HCEC 1CT (cell line): ENCODE results near the gene CABP7.

ENCODE experiments used
- DNase-seq: peaks from one replicate; pipeline ENCODE4 v3.0.0-alpha.2; 2017

Gene CABP7

DNA sequence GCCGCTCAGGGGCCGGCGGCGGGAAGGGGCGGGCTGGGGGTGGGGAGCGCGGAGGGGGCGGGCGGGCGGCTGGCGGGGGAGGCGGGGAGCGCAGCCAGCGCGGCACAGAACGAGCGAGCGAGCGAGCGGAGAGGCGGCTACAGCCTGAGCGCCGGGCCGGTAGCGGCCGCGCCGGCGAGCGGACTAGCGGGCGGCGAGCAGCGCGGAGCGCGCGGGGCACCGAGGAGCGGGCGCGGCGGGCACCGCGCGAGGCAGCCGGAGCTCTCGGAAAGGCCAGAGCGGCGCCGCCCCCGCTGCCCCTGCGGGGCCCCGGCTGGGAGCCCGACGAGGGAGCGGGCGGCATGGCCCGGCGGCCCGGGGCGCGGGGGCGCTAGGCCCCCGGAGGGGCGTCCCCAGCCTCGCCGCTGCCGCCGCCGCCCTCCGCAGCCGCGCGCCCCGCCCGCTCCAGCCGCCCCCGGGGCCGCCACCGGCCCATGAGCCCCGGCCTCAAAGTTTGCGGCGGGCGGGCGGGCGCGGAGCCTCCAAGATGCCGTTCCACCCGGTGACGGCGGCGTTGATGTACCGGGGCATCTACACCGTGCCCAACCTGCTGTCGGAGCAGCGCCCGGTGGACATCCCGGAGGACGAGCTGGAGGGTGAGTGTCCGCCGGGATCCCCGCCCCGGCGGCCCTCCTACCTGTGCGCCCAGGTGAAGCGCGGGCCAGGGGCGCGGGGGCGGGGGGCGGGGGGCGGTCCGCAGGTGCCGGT lies at the start of gene CABP7:
CABP7 (plus strand) TSS at position 105 of the 747 bp plus-strand sequence; CDS start at position 527, 422 bp downstream.
- no peak for DNase-seq

DNA sequence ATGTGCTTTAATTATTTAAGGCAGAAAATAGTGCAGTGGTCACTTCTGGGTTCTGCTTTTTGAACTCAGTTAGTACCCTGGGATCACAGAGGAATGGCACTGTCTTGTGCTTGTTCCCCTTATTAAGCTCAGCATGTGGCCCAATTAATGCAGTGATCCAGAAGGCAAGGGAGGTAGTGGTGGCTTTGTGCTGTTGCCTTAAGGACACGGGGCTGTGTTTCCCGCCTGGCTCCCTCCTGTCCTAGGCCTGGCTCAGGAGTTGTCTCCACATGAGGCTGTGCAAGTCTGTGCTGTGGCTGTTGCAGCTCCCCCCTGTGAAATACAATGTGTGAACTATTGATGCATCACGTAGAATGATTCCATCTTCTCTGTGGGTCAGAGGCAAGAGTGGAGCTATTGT lies 49.2 kb upstream of the CABP7 start:
- no peak for DNase-seq

DNA sequence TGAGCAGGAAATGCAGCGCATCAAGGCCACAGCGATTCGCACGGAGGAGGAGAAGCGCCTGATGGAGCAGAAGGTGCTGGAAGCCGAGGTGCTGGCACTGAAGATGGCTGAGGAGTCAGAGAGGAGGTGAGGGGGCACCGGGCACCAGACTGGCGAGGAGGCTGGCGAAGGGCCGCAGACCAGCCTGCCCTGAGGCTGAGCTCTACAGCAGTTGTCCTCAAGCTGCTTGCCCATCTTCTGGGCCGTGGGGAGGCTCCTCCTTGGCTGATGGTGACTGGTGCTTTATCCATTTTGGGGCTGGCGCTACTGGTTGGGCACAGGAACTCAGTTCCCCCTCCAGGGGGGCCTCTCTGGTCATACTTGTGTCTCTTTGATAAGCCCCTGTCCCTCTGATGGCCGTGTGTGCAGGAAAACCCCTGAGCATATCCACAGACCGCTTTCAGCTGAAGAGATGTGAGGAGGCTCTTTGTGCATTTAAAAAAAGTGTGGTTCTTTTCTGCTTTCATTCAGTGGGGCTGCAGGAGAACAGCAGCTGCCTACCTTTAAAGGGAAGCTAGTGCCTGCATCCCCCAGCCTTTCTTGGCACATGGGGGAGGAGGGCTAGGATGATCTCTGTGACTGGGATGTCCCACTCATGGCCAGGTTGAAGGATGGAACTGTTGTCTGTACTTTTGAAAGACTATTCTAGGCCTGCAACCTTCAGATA lies 46.3 kb upstream of the CABP7 start:
- DNase-seq = no peak

DNA sequence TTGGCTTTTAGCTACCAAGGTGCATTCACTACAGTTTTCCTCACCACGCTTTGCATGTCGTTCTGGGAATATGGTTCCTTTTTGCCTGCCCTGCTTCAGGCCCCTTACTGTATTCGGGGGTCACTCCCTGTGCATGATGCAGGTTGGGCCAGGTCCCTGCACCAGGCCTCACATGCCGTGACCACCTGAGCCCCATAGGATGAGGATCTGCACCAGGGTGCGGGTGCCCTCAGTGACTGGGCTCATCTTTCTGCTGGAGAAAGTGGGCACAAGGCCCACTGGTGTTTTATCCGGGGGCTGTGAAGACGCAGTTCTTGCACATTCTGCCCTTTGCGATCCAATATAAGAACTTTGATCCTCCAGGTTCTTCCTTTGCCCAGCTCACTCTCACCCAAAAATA lies 45.7 kb upstream of the CABP7 start:
- DNase-seq = no peak

DNA sequence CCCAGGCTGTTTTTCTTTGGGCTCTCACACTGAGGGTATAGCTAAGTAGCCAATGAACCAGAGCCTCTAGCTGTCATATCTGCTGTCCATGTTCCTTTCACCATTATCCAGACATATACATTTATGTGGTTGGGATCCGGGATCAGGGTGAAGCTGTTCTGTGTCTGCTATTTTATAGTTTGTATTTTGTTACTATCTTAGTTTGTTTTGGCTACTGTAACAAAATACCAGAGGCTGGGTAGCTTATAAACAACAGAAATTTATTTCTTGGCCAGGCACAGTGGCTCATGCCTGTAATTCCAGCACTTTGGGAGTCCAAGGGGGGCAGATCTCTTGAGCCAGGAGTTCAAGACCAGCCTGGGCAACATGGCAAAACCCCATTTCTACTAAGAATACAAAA lies 40.5 kb upstream of the CABP7 start:
- DNase-seq = no peak

DNA sequence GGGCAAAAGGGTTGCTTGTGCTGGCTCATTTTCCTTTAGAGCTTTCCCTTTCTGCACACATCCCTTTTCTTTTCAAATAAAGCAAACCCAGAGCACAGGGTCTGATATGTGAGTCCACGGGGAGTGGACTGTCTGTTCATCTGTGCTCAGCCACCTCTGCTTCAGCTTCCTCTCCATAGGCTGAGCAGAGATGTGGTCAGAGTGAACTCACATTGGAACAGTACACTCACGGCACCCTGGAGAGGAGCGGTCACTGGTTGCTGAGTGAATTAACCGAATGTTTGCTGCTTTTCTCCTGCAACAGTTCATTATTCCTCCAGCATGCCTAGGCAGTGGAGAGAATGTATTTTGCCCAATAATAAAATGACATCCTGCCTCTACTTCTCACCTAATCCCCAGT lies 36.3 kb upstream of the CABP7 start:
- no peak for DNase-seq

DNA sequence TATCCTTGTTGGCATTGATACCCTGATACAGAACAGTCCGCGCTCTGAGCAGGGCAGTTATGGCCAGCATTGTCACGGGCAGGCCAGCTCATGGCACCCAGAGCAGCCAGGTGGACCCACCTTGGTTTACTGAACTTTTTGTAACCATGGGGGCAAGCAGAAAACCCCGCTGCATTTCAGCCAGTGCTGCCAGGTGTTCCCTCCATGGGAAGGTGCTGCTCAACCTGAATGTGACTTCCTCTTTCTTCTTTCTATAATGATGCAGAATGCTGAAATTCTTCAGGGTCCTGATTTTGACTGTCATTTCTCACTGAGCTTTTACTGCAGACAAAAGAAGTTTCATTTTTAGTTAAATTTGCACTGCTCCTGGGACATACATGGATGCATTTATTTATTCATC lies 35.6 kb upstream of the CABP7 start:
- no peak for DNase-seq

DNA sequence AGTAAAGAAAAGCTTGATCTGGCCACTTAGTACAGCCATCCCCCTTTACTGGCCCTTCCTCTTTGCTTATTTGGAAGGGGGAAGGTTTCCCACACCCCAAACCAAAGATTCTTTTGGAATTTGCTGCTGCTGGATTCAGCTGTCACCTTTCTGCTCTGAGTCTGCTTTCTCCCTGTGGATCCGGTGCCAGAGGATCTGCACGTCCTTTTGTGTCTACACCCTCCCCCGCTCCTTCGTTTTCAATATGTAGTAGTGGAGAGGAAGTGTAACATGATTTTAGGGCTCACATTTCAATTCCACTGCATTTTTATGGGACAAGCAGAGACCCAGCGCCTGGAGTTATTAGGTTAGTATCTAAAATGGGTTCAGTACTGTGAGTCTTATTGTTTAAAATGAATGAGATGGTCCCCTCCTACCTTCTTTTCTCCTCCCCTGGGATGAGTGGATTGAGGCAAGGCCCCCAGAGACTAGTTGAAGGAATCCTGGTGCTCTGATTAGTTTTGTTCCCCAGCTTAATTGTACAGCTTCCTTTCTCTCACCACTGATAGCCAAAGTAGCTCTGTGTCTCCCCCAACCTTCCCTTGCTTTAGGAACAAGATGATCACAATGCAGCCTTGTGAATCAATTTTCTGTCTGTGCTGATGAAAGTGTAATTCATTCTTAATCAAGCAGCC lies 30.5 kb upstream of the CABP7 start:
- no peak for DNase-seq

DNA sequence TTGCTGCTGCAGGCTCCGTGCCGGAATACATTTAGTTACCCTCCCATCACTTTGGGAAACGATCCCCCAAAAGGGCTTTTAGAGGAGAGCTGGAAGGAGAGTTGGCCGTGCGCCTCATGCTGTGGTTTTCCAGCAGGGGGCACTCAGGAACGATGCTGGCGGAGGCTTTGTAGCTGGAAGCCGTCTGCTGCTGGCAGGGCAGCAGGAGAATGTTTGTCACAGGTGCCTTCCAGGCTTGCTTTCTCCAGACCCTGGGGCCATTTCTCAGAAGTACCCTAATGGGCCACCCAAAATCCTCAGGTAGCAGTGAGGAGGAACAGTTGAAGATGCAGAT lies 30.0 kb upstream of the CABP7 start:
- DNase-seq = peak; percentile 28

DNA sequence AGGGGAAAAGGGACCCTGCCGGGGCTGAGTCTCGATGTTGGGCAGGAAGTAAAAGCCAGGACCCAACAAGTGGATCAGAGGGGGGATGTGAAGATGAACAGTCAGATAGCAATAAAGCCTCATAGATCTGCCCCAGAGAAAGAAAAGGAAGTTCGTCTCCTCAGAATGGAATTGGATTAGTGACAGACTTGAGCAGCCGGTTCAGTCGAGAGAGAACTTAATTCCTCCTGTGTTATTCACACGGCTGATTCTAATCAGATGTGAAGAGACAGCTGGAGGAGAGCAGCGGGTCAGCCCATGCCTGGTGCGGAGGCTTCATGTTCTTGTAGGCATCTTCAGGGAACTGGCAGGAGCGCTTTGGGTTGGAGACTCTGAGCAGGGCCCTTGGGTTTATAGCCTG lies 29.3 kb upstream of the CABP7 start:
- DNase-seq = no peak

DNA sequence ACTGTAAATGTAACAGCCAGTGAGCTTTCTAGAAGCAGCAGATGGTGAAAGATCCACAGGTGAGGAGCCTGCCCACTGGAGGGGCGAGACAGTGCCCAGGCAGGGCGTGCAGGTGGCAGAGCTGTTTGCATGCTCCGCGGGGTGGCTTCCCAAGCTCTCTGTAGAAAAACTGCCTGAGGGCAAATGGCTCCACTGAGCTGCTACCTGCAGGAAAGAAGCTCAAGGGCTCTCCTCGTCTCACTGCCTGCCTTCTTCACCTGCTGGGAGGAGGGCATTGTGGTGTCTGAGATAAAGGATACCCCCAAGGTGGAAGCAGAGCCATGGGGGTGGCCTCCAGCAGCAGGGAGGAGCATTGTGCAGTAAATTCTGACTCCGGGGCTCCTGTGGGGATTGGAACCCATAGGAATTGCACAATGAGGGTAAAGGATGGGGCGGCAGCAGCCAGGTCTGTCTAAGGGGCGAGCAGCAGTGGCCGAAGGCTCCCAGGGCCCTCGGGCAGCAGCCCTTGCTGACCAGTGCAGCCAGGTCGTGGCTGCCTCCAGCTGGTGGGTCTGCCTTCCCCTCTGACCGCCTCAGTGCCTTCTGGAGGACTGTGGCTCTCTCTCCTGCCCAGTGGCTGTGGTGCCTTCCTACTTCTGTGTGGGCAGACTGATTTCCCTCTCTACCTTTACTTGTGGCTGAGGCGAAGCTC lies 28.0 kb upstream of the CABP7 start:
- DNase-seq = no peak

DNA sequence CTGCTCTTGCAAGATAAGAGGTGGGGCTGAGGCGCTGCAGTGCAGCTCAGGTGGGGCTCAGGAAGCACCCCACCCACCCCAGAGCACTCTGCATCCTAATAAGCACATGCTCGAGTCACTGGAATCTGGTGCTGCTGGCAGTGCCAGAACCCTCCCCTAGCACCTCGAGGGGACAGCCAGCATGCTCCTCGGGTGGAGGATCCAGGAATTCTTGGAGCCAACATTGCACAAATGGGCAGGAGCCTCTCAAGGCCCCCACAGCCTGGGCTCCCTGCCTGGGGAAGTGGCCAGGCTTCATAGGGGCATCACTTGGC lies 27.5 kb upstream of the CABP7 start:
- no peak for DNase-seq

DNA sequence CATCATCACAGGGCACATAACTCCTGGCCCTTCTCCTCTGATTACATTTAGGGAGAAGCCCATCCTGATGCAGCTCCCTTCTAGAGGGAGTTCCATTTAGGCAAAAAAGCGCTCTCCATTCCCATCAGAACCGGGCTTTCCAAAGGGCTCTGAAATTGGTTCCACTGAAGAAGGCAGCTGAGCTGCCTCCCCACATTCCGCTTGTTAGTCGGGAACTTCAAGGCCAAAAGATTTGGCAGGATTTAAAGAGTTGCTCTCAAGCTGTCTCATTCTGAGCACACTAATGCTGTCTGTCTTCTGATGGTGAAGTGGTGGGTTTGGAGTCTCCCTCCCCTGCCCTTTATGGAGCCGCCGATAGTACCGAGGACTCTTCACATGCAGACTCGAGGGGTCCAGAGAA lies 26.6 kb upstream of the CABP7 start:
- no peak for DNase-seq

DNA sequence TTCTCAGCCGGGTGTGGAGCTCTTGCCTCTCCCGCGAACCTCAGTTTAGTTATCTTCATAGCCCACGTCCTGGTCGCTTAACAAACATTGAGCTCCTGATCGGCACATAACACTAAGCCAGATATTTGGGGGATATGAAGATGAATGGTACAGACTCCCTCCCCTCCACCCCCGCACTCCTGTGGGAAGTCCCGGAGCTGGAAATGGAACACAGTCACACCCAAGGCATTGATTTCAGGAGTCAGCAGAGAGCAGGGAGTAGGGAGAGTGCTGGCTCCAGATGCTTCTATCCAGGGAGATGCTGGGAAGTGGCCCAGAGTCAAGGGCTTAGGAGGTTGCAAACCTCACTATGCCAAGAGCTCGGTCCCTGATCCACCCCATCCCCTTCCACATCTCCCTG lies 26.1 kb upstream of the CABP7 start:
- no peak for DNase-seq

DNA sequence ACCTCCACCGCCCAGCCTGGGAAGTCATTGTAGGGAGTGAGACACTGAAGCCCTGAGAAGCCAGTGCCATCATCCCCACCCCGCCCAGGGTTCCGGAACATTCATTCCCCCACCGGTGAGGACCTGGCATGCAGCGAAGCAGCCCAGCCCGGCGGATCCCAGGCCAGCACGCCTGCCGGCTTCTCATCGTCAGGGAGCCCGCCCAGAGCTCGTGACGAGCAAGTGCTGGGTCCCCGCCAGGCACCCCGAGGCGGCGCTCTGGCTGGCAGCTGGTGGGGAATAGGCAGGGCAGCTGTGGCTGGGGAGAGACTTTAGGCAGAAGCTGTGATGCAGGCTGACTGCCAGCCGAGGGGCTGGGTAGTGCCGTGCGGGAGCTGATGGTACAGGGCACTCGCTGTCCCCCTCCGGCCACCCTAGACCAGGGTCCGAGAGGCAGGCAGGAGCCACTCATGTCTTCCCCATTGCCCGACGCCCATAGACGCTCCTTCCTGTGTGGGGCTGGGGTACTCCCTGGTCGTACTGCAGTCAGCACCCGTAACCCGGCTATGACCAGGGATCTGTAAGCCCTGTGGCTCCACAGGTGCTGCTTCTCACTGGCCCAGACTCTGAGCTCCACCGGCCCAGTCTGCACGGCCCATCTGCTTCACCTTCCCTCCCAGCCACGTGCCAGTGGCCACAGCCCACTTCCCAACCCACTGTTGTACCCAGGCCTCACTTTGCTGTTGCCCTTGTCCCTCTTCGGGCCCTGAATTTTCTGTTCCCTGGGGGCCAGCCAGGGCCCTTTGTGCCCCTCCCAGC lies 24.5 kb upstream of the CABP7 start:
- no peak for DNase-seq

DNA sequence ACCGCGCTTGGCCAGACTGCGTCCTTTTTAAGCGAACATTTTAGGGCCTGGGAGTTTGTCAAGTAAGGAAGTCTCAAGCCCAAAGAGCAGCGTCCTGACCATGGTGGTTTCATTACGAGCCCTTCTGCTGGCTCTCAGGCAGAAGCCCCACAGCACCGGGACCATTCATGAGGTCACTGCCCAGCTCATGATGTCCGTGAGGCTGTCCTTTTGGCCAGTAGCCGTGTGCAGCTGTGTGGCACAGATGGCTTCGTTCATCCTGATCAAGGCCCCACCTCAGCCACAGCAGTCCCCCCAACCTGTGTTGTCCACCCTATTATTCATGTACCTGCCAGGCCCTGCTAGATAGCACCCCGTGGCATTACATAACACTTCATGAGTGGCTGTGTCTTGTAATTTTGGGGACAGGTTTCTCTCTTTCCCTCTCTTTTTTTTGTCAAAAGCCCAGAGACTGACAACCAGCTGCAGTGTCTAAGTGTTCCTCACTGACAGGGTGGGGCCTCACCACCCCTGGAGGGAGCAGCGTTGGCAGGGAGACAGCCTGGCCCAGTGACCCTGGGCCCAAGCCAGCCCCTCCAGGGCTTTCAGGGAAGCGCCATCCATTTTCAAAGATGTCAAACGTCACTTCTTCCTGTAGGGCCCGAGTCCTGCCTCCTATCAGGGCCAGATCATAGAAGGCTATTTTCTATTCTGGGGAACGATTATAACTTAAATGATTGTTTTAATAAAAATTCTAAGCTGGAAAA lies 21.8 kb upstream of the CABP7 start:
- DNase-seq = no peak

DNA sequence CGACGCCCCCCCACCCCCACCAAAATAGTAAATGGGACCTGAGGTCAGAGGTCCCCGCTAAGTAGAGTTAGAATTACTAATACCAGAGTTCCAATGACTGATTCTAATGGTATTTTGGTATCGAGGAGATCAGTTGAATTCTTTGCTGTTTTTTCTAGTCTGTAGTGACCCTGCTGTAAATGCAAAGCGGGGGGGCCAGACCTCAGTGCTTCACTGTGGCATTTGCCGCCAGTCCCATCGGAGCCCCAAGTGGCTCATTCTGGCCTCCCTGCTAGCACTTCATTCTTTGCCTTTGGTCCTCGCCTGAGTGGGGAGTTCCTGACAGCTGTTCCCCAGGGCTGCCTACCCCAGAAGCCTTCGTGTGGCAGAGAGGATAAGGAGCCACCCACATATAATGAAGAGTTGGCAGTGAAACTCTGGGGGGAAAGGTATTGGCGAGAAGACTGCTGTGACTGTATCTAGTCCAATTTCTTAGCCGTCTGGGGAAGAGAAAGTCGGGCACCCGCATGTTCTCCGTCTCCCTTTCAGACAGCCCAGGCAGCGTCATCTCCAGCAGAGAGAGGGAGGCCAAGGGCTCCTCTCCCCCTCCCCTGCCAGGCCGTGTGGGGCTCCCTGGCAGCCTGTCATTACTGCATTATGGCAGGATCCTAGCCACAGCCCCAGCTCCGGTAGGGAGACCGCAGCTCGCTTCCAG lies 19.4 kb upstream of the CABP7 start:
- DNase-seq = no peak

DNA sequence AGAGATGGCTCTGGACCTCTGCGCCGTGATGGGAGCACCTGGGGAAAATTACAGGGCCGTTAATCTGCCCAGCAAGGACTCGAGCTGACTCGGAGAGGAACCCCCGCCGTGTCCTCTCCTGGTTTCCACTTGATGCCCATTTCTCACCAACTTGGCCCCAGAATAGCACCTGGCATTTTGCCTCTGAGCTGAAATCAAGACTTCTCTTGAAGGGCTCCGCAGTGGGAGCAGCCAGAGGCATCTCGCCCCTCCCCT lies 19.0 kb upstream of the CABP7 start:
- DNase-seq = no peak

DNA sequence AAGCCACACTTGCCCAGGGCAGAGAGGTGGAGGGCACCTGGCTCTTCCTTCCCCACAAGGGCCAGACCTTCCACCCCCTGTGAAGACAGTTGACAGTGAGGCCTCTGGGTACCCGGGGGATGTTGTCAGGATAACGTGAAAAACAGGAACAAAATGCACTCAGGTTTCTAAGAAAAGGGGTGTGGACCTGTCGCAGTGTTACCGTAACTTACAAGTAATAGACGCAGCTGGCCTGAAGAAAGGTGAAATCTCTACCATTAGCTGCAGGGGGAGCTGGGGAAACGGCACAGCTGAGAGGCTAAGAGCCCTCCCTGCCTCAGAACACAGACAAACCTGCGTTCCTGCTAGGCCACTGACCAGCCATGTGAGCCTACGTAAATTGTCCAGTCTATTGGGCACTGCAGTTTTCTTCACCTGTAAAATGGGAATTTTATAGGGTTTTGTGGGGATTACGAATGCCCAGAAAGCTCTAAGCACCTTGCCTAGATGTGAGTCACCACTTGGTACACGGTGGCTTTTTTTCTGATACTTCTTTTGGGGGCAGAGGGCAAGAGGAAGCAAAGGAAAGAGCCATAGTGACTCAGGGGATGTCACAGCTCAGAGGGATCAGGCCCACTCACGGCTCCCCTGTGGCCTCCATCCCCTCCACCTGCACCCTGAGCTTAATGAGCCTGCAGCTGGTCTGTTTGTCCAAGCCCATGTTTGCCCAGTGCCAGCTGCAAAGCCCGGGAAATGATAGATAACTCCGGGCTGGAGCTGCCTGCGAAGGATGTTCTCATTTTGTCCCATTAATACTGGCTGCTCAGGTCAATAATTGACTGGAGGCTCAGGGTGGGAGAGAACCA lies 18.4 kb upstream of the CABP7 start:
- DNase-seq = peak; percentile 27

DNA sequence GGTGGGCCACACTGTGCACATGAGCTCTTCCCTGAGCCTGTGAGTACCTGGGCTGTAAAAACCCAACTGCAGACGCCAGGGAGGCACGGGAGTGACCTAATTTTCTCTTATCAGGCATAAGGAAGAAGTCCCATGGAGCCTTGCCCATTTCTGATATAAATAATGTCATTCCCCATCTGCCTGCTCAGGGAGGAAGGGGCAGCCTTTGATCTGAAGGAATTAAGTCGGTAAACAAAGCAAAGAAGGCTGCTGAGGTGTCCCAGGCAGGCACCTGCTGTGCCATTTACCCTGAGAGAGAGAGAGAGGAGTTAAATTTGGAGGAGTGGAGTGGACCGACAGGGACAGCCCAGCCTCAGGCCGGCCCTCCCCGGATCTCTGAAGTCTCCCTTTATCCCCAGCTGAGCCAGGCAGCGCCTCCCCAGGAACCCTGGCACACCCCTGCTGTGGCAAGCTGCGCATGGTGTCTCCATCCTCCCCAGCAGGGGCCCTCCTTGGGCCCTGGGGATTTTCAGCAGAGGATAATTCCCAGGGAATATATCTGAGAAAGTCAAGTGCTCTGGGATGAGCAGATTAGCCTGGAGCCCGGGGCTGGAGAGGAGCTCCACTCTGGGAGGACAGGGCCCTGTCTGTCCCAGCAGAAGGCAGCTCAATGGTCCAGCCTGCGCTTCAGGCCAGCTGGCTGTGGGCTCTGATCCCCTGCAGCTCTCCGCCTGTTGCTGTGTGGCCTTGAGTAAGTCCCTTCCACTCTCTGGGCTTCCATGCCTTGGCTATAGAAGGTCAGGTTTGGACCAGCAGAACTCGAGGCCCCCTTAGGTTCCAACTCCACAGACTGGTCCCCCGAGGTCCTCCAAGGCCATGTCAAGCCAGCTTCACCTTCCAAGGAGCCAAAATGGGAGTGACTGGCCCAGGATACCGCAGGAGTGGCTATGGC lies 17.5 kb upstream of the CABP7 start:
- no peak for DNase-seq
